ENCODE data around the gene PMP22.

DNA sequence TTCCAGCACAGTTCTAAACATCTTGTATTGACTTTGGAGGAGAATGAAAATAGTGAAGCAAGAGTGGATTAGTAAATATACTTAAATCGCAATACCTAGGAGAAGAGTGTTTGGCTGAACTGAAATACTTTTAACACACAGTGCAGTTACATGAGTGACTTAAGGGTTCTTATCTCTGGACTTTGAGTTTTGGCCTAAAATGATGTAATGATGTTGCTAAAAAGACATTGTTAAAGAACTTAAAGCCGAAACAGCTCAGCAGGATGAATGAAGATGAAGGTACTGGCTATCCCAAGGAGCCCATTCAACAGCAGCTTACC lies 28.1 kb downstream of the PMP22 start:
- TF ChIP-seq, protein P1, sequence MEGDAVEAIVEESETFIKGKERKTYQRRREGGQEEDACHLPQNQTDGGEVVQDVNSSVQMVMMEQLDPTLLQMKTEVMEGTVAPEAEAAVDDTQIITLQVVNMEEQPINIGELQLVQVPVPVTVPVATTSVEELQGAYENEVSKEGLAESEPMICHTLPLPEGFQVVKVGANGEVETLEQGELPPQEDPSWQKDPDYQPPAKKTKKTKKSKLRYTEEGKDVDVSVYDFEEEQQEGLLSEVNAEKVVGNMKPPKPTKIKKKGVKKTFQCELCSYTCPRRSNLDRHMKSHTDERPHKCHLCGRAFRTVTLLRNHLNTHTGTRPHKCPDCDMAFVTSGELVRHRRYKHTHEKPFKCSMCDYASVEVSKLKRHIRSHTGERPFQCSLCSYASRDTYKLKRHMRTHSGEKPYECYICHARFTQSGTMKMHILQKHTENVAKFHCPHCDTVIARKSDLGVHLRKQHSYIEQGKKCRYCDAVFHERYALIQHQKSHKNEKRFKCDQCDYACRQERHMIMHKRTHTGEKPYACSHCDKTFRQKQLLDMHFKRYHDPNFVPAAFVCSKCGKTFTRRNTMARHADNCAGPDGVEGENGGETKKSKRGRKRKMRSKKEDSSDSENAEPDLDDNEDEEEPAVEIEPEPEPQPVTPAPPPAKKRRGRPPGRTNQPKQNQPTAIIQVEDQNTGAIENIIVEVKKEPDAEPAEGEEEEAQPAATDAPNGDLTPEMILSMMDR (optimal IDR thresholded peaks at IDR 0.05 in 1 of 3, IDR thresholded peaks at IDR 0.05 in 1 of 3, conservative IDR thresholded peaks at IDR 0.05 in 1 of 3; ENCODE audit: extremely low read depth in 1 of 3, insufficient read depth in 2 of 3, low read length in 3 of 3), result no peak
- no peak for TF ChIP-seq EZH2 (IDR thresholded peaks at IDR 0.05; ENCODE audit: low read length)
